A549 (cell line): ENCODE data around the gene RER1. TPM values are rescaled to one million over a fixed set of nuclear protein-coding genes. Genes with fewer than 3 reads are reported as not detected.

Source experiments
- ATAC-seq, 2 experiments: fragments of 200-7000 bp in 1 of 2; fragments of >200 bp in 1 of 2; cut with Nextera tagmentation in 1 of 2; cut with Tn5 transposase in 1 of 2; 3 replicates each; pipeline versions ENCODE4 v1.8.0 to v1.9.1; 2018 to 2020; ENCODE audit warnings: mild to moderate bottlenecking in 1 of 2, moderate library complexity in 1 of 2
- CTCF ChIA-PET: fragments of 300-600 bp; sonication (Branson Sonifier 250); formaldehyde crosslinking; extraction: SDS; loops from one replicate; lab custom pipeline; 2021; ENCODE audit warnings: antibody characterized with exemption, inconsistent platforms; lab: Yijun Ruan, JAX
- POLR2A ChIA-PET: fragments of 350-600 bp; formaldehyde crosslinking; extraction: SDS; loops from one replicate; lab custom pipeline; 2021; ENCODE audit warnings: antibody characterized with exemption, inconsistent platforms; lab: Yijun Ruan, JAX
- DNase-seq, 2 experiments: peaks; one replicate each; pipeline versions ENCODE4 v3.0.0 to v3.0.0-alpha.2; 2011 to 2016; ENCODE audit warnings: low read depth in 1 of 2, low spot score in 1 of 2
- FAIRE-seq: peaks from 2 replicates; lab custom pipeline; 2011; peaks lifted over from hg19 to GRCh38; lab: Jason Lieb, UNC
- H3K27ac ChIP-seq, 2 experiments: fragments of >200 bp; sonication (Bioruptor Twin); formaldehyde crosslinking; 3 replicates each; pipeline ENCODE4 v1.5.1; 2016 to 2017
- H3K4me1 ChIP-seq: fragments of >200 bp; sonication (Bioruptor Twin); formaldehyde crosslinking; 3 replicates; pipeline ENCODE4 v1.6.1; 2016
- H3K4me2 ChIP-seq: fragments of >200 bp; sonication (Bioruptor Twin); formaldehyde crosslinking; 3 replicates; pipeline ENCODE4 v1.6.1; 2016
- H3K4me3 ChIP-seq: fragments of >200 bp; sonication (Bioruptor Twin); formaldehyde crosslinking; 3 replicates; pipeline ENCODE4 v1.5.1; 2016
- H3K9me3 ChIP-seq: fragments of >200 bp; sonication (Bioruptor Twin); formaldehyde crosslinking; 3 replicates; pipeline ENCODE4 v1.6.1; 2016
- CBX2 ChIP-seq: fragments of 200-600 bp; sonication (generic); IDR thresholded peaks from 2 replicates; pipeline ENCODE4 v1.6.1; 2016; ENCODE audit warnings: low read depth, mild to moderate bottlenecking, borderline replicate concordance
- CHD4 ChIP-seq: fragments of 200-600 bp; sonication (generic); IDR thresholded peaks from 2 replicates; pipeline ENCODE4 v1.6.1; 2016; ENCODE audit warnings: antibody characterized with exemption, mild to moderate bottlenecking, borderline replicate concordance
- EP300 ChIP-seq, 2 experiments: fragments of >200 bp; sonication (Bioruptor Twin); formaldehyde crosslinking; IDR thresholded peaks; 2 replicates in 1 of 2; 3 replicates in 1 of 2; pipeline ENCODE4 v1.6.1; 2016 to 2017
- ESRRA ChIP-seq: fragments of 150-350 bp; IDR thresholded peaks from 2 replicates; pipeline ENCODE4 v1.6.1; 2014; ENCODE audit warnings: mild to moderate bottlenecking, low read length, borderline replicate concordance
- FOSB ChIP-seq: fragments of 250-450 bp; sonication (Bioruptor Pico); IDR thresholded peaks from 2 replicates; pipeline ENCODE4 v1.5.0; 2020; ENCODE audit warnings: mild to moderate bottlenecking, moderate library complexity
- FOXS1 ChIP-seq: fragments of 250-450 bp; sonication (Bioruptor Pico); IDR thresholded peaks from 2 replicates; pipeline ENCODE4 v1.5.0; 2020; ENCODE audit warnings: mild to moderate bottlenecking, moderate library complexity
- HOXA7 ChIP-seq: fragments of 250-450 bp; sonication (Bioruptor Pico); IDR thresholded peaks from 2 replicates; pipeline ENCODE4 v1.5.0; 2020; ENCODE audit warnings: mild to moderate bottlenecking, moderate library complexity
- JUN ChIP-seq, 2 experiments: fragments of >200 bp; sonication (Bioruptor Twin); formaldehyde crosslinking; IDR thresholded peaks; 2 replicates in 1 of 2; 3 replicates in 1 of 2; pipeline ENCODE4 v1.6.1; 2016 to 2017
- KDM5A ChIP-seq: fragments of 200-600 bp; sonication (generic); IDR thresholded peaks from 2 replicates; pipeline ENCODE4 v1.6.1; 2016; ENCODE audit warnings: antibody characterized with exemption, mild to moderate bottlenecking
- NFE2L2 ChIP-seq: fragments of 150-350 bp; conservative IDR thresholded peaks from 2 replicates; pipeline ENCODE4 v1.6.1; 2014; ENCODE audit warnings: low read length
- NPAS2 ChIP-seq: fragments of 250-450 bp; sonication (Bioruptor Pico); IDR thresholded peaks from 2 replicates; pipeline ENCODE4 v1.8.0; 2022; ENCODE audit warnings: mild to moderate bottlenecking, moderate library complexity, borderline replicate concordance
- NR3C1 ChIP-seq: fragments of >200 bp; sonication (Bioruptor Twin); formaldehyde crosslinking; IDR thresholded peaks from 3 replicates; pipeline ENCODE4 v1.6.1; 2017
- POLR2A ChIP-seq: IDR thresholded peaks from 2 replicates; pipeline ENCODE4 v1.6.1; 2012; ENCODE audit warnings: mild to moderate bottlenecking, low read length
- RARB ChIP-seq: fragments of 250-450 bp; sonication (Bioruptor Pico); IDR thresholded peaks from 2 replicates; pipeline ENCODE4 v1.8.0; 2021; ENCODE audit warnings: mild to moderate bottlenecking, moderate library complexity
- RFX5 ChIP-seq: fragments of 450-650 bp; IDR thresholded peaks from 2 replicates; pipeline ENCODE4 v1.7.1; 2014; ENCODE audit warnings: antibody characterized with exemption, mild to moderate bottlenecking, moderate library complexity
- RNF2 ChIP-seq: fragments of 200-600 bp; sonication (generic); IDR thresholded peaks from 2 replicates; pipeline ENCODE4 v1.6.1; 2016; ENCODE audit warnings: low read depth, mild to moderate bottlenecking, antibody characterized with exemption, moderate library complexity, borderline replicate concordance
- SMC3 ChIP-seq: fragments of >200 bp; sonication (Bioruptor Twin); formaldehyde crosslinking; IDR thresholded peaks from 3 replicates; pipeline ENCODE4 v1.6.1; 2018; ENCODE audit warnings: inconsistent platforms
- ZFP36 ChIP-seq: fragments of 450-650 bp; IDR thresholded peaks from 2 replicates; pipeline ENCODE4 v1.6.1; 2014; ENCODE audit warnings: borderline replicate concordance; ENCODE audit not compliant: partially characterized antibody
- ZNF302 ChIP-seq: fragments of 250-450 bp; sonication (Bioruptor Pico); IDR thresholded peaks from 2 replicates; pipeline ENCODE4 v1.9.0; 2021; ENCODE audit warnings: inconsistent platforms, mild to moderate bottlenecking, moderate library complexity
- ZSCAN20 ChIP-seq: fragments of 250-450 bp; sonication (Bioruptor Pico); IDR thresholded peaks from 2 replicates; pipeline ENCODE4 v1.8.0; 2022; ENCODE audit warnings: mild to moderate bottlenecking, moderate library complexity
- WGBS: methylation state at CpG from one replicate; pipeline ENCODE4 v1.1.6; 2017; ENCODE audit errors: missing lambda C conversion rate; 5-methylcytosine and 5-hydroxymethylcytosine counted together
- polyA plus RNA-seq, 4 experiments: library from polyadenylated mRNA; depleted of rRNA in 3 of 4; stranded (reverse); fragments of >200 nt; fragmentation: RNase III in 1 of 4; extraction: RNeasy Plus Mini Kit Qiagen cat#74134 plus additional on column Dnase treatment in 1 of 4; gene quantifications; 2 replicates in 3 of 4; 3 replicates in 1 of 4; pipeline ENCODE4 v1.2.3, GENCODE V29; 2011 to 2017
- TF ChIP-seq, protein P1 (sequence below): fragments of 150-350 bp; IDR thresholded peaks from 2 replicates; pipeline ENCODE4 v1.6.1; 2014; ENCODE audit warnings: low read depth, mild to moderate bottlenecking, low read length
- TF ChIP-seq, protein P2 (sequence below): IDR thresholded peaks from 2 replicates; pipeline ENCODE4 v1.6.1; 2012; ENCODE audit warnings: low read depth, borderline replicate concordance
- TF ChIP-seq, protein P3 (sequence below): fragments of >200 bp; sonication (Bioruptor Twin); formaldehyde crosslinking; IDR thresholded peaks from 2 replicates; pipeline ENCODE4 v1.6.1; 2016

Gene RER1
- polyA plus RNA-seq, 2 of the 4 experiments (the other 2 are of a cell fraction), result 72.3 to 213 TPM

DNA sequence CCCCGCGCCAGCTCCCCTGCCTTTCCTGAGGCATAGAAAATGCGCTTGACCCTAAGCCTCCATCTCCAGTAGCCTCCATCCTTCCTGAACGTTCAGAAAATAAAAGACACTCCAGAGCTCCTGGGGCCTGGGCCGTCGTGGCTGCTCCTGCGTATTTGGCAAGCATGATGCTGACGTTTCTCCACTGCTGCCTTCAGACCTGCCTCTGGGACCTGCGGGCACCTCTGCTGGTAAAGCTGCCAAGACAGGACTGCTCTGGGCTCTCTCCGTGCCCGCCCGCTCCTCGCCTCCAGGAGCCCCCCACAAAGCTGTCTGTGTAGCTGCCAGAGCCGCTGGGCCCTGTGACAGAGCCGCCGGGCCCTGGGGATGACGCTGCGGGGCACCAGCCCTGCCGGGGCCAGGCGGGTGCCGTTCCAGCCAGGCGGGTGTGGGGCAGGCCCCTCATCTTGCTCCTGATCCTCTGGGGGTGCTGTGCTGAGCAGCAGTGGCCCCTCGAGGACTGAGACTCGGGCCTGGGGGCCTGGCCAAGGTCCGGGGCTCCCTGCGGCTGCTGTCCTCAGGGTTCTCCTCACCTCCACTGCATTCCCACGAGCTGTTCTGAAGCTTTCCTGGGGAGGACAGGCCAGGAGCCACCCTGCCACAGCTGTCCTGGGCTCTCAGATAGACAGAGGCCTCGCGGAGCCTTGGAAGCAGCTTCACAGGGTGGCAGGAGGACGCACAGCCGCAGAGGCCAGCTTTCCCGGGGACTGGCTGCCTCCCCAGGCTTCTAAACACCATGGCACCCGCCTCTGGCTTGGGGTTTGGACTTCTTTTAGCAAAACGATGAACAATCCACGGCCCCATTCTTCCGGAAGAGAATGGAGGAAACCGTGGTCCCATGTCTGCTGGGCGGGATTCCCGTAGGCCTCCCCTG lies 48.4 kb upstream of the RER1 start:
- no peak overlapping the region for H3K4me2 ChIP-seq
- H3K27ac ChIP-seq, result no peak overlapping the region
- FAIRE-seq (no peak), DNase-seq (no peak), ATAC-seq (no peak)
- no peaks in the 10 kb centered on the region for H3K4me1 ChIP-seq
- H3K9me3 ChIP-seq, result no peaks in the 10 kb centered on the region
- no peak overlapping the region for H3K4me3 ChIP-seq
- 73% methylated on average over 13 of the region's 39 CpGs for WGBS
- TF ChIP-seq NFE2L2, result no peak
- no peak for TF ChIP-seq NR3C1
- TF ChIP-seq JUN (IDR thresholded peaks at IDR 0.05), result no peak
- TF ChIP-seq, protein P1, sequence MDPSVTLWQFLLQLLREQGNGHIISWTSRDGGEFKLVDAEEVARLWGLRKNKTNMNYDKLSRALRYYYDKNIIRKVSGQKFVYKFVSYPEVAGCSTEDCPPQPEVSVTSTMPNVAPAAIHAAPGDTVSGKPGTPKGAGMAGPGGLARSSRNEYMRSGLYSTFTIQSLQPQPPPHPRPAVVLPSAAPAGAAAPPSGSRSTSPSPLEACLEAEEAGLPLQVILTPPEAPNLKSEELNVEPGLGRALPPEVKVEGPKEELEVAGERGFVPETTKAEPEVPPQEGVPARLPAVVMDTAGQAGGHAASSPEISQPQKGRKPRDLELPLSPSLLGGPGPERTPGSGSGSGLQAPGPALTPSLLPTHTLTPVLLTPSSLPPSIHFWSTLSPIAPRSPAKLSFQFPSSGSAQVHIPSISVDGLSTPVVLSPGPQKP, result no peak
- TF ChIP-seq FOXS1, result no peak
- ChIA-PET CTCF (interaction anchor here (0.6 to 1.1 kb wide), 2 partner anchors 148 to 376 kb away, joined by 3 read pairs; no protein-coding TSS in a partner anchor), POLR2A (no interaction called here)

DNA sequence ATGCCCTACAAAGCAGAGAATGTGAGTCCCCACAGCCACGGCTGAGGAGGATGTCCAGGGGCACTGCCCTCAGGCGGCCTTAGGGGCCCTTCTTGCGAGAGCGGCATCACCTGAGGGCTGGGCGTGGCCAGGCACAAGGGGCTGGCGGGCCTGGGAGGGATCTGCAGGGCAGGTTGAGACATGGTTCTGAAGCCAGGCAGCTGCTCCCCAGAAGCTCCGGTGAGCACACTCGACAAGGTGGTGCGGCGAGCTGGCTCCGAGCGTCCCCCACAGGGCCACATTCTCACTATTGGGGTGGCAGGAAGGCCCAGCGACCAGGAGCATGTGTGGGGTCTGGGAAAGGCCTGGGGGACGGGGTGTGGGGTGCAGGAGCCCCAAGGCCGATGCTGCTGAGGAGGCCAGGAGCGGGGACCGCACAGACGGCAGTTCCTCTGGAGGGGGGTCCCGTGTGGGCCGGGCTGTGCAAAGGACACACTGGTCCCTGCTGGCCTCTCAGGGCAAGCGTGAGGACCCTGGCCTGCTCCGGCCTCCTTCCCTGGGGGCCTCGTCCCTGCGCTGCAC lies 47.4 kb upstream of the RER1 start:
- Histone ChIP-seq H3K9me3 (no peaks in the 10 kb centered on the region), H3K27ac (no peak overlapping the region), H3K4me2 (no peak overlapping the region), H3K4me3 (no peak overlapping the region), H3K4me1 (no peaks in the 10 kb centered on the region)
- FAIRE-seq (no peak), DNase-seq (no peak), ATAC-seq (no peak)
- ChIA-PET POLR2A (no interaction called here), CTCF (no interaction called here)
- WGBS, result 91% methylated on average over 4 of the region's 24 CpGs
- TF ChIP-seq ZFP36 (no peak), ZSCAN20 (CRISPR knock-in tag) (no peak), RFX5 (no peak), FOSB (CRISPR knock-in tag) (no peak), NPAS2 (CRISPR knock-in tag) (no peak), KDM5A (no peak), EP300 (IDR thresholded peaks at IDR 0.05) (no peak), ZNF302 (CRISPR knock-in tag) (no peak), POLR2A (no peak), SMC3 (no peak), CHD4 (no peak), HOXA7 (CRISPR knock-in tag) (no peak), CBX2 (no peak), RARB (CRISPR knock-in tag) (no peak), RNF2 (no peak), ESRRA (no peak)
- TF ChIP-seq, protein P2, sequence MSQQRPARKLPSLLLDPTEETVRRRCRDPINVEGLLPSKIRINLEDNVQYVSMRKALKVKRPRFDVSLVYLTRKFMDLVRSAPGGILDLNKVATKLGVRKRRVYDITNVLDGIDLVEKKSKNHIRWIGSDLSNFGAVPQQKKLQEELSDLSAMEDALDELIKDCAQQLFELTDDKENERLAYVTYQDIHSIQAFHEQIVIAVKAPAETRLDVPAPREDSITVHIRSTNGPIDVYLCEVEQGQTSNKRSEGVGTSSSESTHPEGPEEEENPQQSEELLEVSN, result no peak
- TF ChIP-seq, protein P3, sequence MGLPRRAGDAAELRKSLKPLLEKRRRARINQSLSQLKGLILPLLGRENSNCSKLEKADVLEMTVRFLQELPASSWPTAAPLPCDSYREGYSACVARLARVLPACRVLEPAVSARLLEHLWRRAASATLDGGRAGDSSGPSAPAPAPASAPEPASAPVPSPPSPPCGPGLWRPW, result no peak
